Smooth muscle cell (in vitro differentiated cells): ENCODE data around the gene RETREG3. TPM values are rescaled to one million over a fixed set of nuclear protein-coding genes. Genes with fewer than 3 reads are reported as not detected.

ENCODE experiments used
- DNase-seq: peaks from one replicate; lab custom pipeline; 2025; ENCODE audit not compliant: unreplicated experiment; lab: John Stamatoyannopoulos, UW
- H2AFZ ChIP-seq: fragments of 200-600 bp; sonication (generic); 2 replicates; pipeline ENCODE4 v1.6.0; 2016; ENCODE audit warnings: antibody characterized with exemption, low read depth, mild to moderate bottlenecking
- H3F3A ChIP-seq: fragments of 200-600 bp; sonication (generic); 2 replicates; pipeline ENCODE4 v1.6.0; 2017; ENCODE audit warnings: antibody characterized with exemption, low read depth
- H3K27ac ChIP-seq: fragments of 200-600 bp; sonication (generic); 2 replicates; pipeline ENCODE4 v1.5.1; 2016; ENCODE audit warnings: low read depth, mild to moderate bottlenecking
- H3K27me3 ChIP-seq: fragments of 200-600 bp; sonication (generic); 2 replicates; pipeline ENCODE4 v1.6.1; 2016; ENCODE audit warnings: low read depth, mild to moderate bottlenecking
- H3K36me3 ChIP-seq: fragments of 200-600 bp; sonication (generic); 2 replicates; pipeline ENCODE4 v1.5.1; 2016; ENCODE audit warnings: low read depth
- H3K4me1 ChIP-seq: fragments of 200-600 bp; sonication (generic); 2 replicates; pipeline ENCODE4 v1.5.1; 2016; ENCODE audit warnings: low read depth
- H3K4me2 ChIP-seq: fragments of 200-600 bp; sonication (generic); 2 replicates; pipeline ENCODE4 v1.6.0; 2016; ENCODE audit warnings: mild to moderate bottlenecking
- H3K4me3 ChIP-seq: fragments of 200-600 bp; sonication (generic); 2 replicates; pipeline ENCODE4 v1.5.1; 2016; ENCODE audit warnings: mild to moderate bottlenecking
- H3K79me2 ChIP-seq: fragments of 200-600 bp; sonication (generic); 2 replicates; pipeline ENCODE4 v1.6.0; 2016; ENCODE audit warnings: low read depth, mild to moderate bottlenecking
- H3K9ac ChIP-seq: fragments of 200-600 bp; sonication (generic); 2 replicates; pipeline ENCODE4 v1.6.0; 2016; ENCODE audit warnings: low read depth
- H3K9me3 ChIP-seq: fragments of 200-600 bp; sonication (generic); replicated peaks from 2 replicates; pipeline ENCODE4 v1.5.1; 2016; ENCODE audit warnings: low read depth
- H4K20me1 ChIP-seq: fragments of 200-600 bp; sonication (generic); 2 replicates; pipeline ENCODE4 v1.6.0; 2016; ENCODE audit warnings: low read depth
- CTCF ChIP-seq: fragments of 200-600 bp; sonication (generic); IDR thresholded peaks from 2 replicates; pipeline ENCODE4 v1.5.1; 2017; ENCODE audit warnings: borderline replicate concordance, mild to moderate bottlenecking, antibody characterized with exemption; ENCODE audit not compliant: insufficient read depth, poor library complexity, severe bottlenecking
- WGBS: methylation state at CpG from one replicate; pipeline ENCODE4 v1.1.7; 2016; ENCODE audit warnings: low lambda C conversion rate; 5-methylcytosine and 5-hydroxymethylcytosine counted together
- polyA plus RNA-seq: library from polyadenylated mRNA; unstranded; fragments of >200 nt; fragmentation: Nextera tagmentation; extraction: Ambion mirVana; gene quantifications from 2 replicates; pipeline ENCODE4 v1.2.1, GENCODE V29; 2016
- total RNA-seq: library from RNA; depleted of rRNA; stranded (reverse); fragments of >200 nt; gene quantifications from 2 replicates; pipeline ENCODE4 v1.2.3, GENCODE V29; 2014

The RETREG3 gene
- total and polyA plus RNA-seq, 2 experiments from 2014 or later: 32.6 to 40.4 TPM

- Histone ChIP-seq H3K27me3 (no peaks in the 10 kb centered on the region), H3K36me3 (no peaks in the 10 kb centered on the region), H3K4me1 (peaks cover 12% of the 10 kb centered on the region), H4K20me1 (peaks cover 3% of the 10 kb centered on the region), H3K4me3 (no peak overlapping the region), H3K9me3 (no peaks in the 10 kb centered on the region), H3K79me2 (peaks cover 9% of the 10 kb centered on the region), H2AFZ (no peak overlapping the region), H3K9ac (no peak overlapping the region), H3K4me2 (no peak overlapping the region), H3F3A (peaks cover 14% of the 10 kb centered on the region), H3K27ac (no peak overlapping the region)
- TF ChIP-seq CTCF: no peak
- no peak for DNase-seq
- 75% methylated on average over 2 of the region's 2 CpGs for WGBS
Observed at GRCh38 chr17:42579794-42580551, 29.2 kb downstream of the RETREG3 start.

GRCh38 chr17:42578282-42578869, 30.8 kb downstream of the RETREG3 start:
- no peaks in the 10 kb centered on the region for H3K9me3 ChIP-seq
- peak; percentile 64 for TF ChIP-seq CTCF
- peak overlapping the region; percentile 79 for H3K4me3 ChIP-seq
- 1% methylated on average over 20 of the region's 20 CpGs for WGBS
- H3K9ac ChIP-seq: peak overlapping the region; percentile 57
- H3K27ac ChIP-seq: peak overlapping the region; percentile 64
- peaks cover 16% of the 10 kb centered on the region for H3F3A ChIP-seq
- H3K36me3 ChIP-seq: no peaks in the 10 kb centered on the region
- H3K27me3 ChIP-seq: no peaks in the 10 kb centered on the region
- H3K4me1 ChIP-seq: peaks cover 12% of the 10 kb centered on the region
- DNase-seq: peak; percentile 16
- peak overlapping the region; percentile 40 for H2AFZ ChIP-seq
- H4K20me1 ChIP-seq: peaks cover 3% of the 10 kb centered on the region
- H3K79me2 ChIP-seq: peaks cover 9% of the 10 kb centered on the region
- H3K4me2 ChIP-seq: peak overlapping the region; percentile 91

- peaks cover 3% of the 10 kb centered on the region for H4K20me1 ChIP-seq
- peak; percentile 39 for TF ChIP-seq CTCF
- H3K9me3 ChIP-seq: no peaks in the 10 kb centered on the region
- H3K27ac ChIP-seq: peak within 1 kb of the TSS; percentile 64
- H3K4me2 ChIP-seq: peak within 1 kb of the TSS; percentile 91
- no peaks in the 10 kb centered on the region for H3K27me3 ChIP-seq
- peaks cover 18% of the 10 kb centered on the region for H3F3A ChIP-seq
- H3K4me1 ChIP-seq: peaks cover 12% of the 10 kb centered on the region
- peak within 1 kb of the TSS; percentile 79 for H3K4me3 ChIP-seq
- WGBS: under 1% methylated on average over 52 of the region's 52 CpGs
- H3K9ac ChIP-seq: peak within 1 kb of the TSS; percentile 57
- DNase-seq: peak; percentile 79
- H3K79me2 ChIP-seq: peaks cover 9% of the 10 kb centered on the region
- peak within 1 kb of the TSS; percentile 40 for H2AFZ ChIP-seq
- no peaks in the 10 kb centered on the region for H3K36me3 ChIP-seq
Observed at GRCh38 chr17:42577532-42578281, 31.5 kb downstream of the RETREG3 start, which contains the start of gene PSMC3IP. PSMC3IP (minus strand) TSS chr17:42577729; CDS start chr17:42577686, 43 bp downstream.
